ENCODE results near the gene MAFB. TPM values are rescaled to one million over a fixed set of nuclear protein-coding genes. Genes with fewer than 3 reads are reported as not detected.

MAFB gene
- polyA plus RNA-seq, 4 donors: 1.1 to 10.7 (median 7.5) TPM

GRCh38 chr20:40636486-40636885 is 52.5 kb downstream of the MAFB start:
- FAIRE-seq (no peak), DNase-seq (no peak)
- Histone ChIP-seq H3K4me3 (ENCODE audit: low read depth in 1 of 3, low read length in 3 of 3) (no peak overlapping the region), H3K27me3 (ENCODE audit: control insufficient read depth in 3 of 3, insufficient read depth in 3 of 3, low read length in 3 of 3) (no peaks in the 10 kb centered on the region), H3K36me3 (ENCODE audit: control insufficient read depth in 3 of 3, insufficient read depth in 2 of 3, low read depth in 1 of 3, low read length in 3 of 3) (no peaks in the 10 kb centered on the region), H3K9me3 (ENCODE audit: control insufficient read depth in 2 of 2, insufficient read depth in 1 of 2, low read depth in 1 of 2, low read length in 1 of 2) (no peaks in the 10 kb centered on the region), H3K4me1 (ENCODE audit: control insufficient read depth in 3 of 3, insufficient read depth in 2 of 3, low read depth in 1 of 3, low read length in 2 of 3) (peaks cover 0 to 3% (median 0%) of the 10 kb centered on the region in 3 donors), H3K27ac (ENCODE audit: low read depth in 1 of 3, low read length in 2 of 3) (no peak overlapping the region)
- 84 to 89% (median 86%) methylated on average over 2 of the region's 2 CpGs for WGBS, 3 donors

- Histone ChIP-seq H3K27me3 (ENCODE audit: control insufficient read depth in 3 of 3, insufficient read depth in 3 of 3, low read length in 3 of 3) (no peaks in the 10 kb centered on the region), H3K4me3 (ENCODE audit: low read depth in 1 of 3, low read length in 3 of 3) (no peak overlapping the region), H3K4me1 (ENCODE audit: control insufficient read depth in 3 of 3, insufficient read depth in 2 of 3, low read depth in 1 of 3, low read length in 2 of 3) (peaks cover 0 to 3% (median 0%) of the 10 kb centered on the region in 3 donors), H3K36me3 (ENCODE audit: control insufficient read depth in 3 of 3, insufficient read depth in 2 of 3, low read depth in 1 of 3, low read length in 3 of 3) (no peaks in the 10 kb centered on the region), H3K9me3 (ENCODE audit: control insufficient read depth in 2 of 2, insufficient read depth in 1 of 2, low read depth in 1 of 2, low read length in 1 of 2) (no peaks in the 10 kb centered on the region), H3K27ac (ENCODE audit: low read depth in 1 of 3, low read length in 2 of 3) (no peak overlapping the region)
- DNase-seq (no peak), FAIRE-seq (no peak)
These were observed 53.1 kb downstream of the MAFB start for GRCh38 chr20:40635971-40636370.

Measured in small intestine (tissue), 7 donors.